Ammon's horn (tissue), 1 donor: ENCODE data around the gene SAMSN1.
"Not testable (repeated sequence)": the region's sequence is repeated elsewhere in the genome, so short reads cannot be mapped to it uniquely, and the experiment has no call there.

Experiments used
- DNase-seq: peaks from one replicate; pipeline ENCODE4 v3.0.0-alpha.2; 2016; ENCODE audit warnings: low spot score

The SAMSN1 gene

GRCh38 chr21:14527696-14528652 lies 18.1 kb downstream of the SAMSN1 start:
- no peak for DNase-seq

GRCh38 chr21:14526836-14527695 lies 19.0 kb downstream of the SAMSN1 start:
- peak; percentile 11 for DNase-seq

- no peak for DNase-seq
Observed at GRCh38 chr21:14526199-14526598, 19.9 kb downstream of the SAMSN1 start.

GRCh38 chr21:14523234-14523633 lies 22.9 kb downstream of the SAMSN1 start:
- DNase-seq: peak; percentile 41

- no peak for DNase-seq
Observed at GRCh38 chr21:14522736-14523135, 23.4 kb downstream of the SAMSN1 start.

GRCh38 chr21:14520535-14520934 lies 25.6 kb downstream of the SAMSN1 start:
- DNase-seq: peak; percentile 17

GRCh38 chr21:14519000-14519399 lies 27.1 kb downstream of the SAMSN1 start:
- DNase-seq: no peak

- DNase-seq: no peak
Observed at GRCh38 chr21:14513804-14514203, 32.3 kb downstream of the SAMSN1 start.

GRCh38 chr21:14506859-14507457 lies 39.2 kb downstream of the SAMSN1 start:
- not testable (repeated sequence) for DNase-seq

- DNase-seq: no peak
Observed at GRCh38 chr21:14500873-14501272, 45.2 kb downstream of the SAMSN1 start.

GRCh38 chr21:14499316-14499715 lies 46.8 kb downstream of the SAMSN1 start:
- no peak for DNase-seq

GRCh38 chr21:14497825-14498224 lies 48.3 kb downstream of the SAMSN1 start:
- DNase-seq: no peak

GRCh38 chr21:14495075-14495474 lies 51.0 kb downstream of the SAMSN1 start:
- no peak for DNase-seq

- DNase-seq: not testable (repeated sequence)
Observed at GRCh38 chr21:14494181-14494580, 51.9 kb downstream of the SAMSN1 start.

GRCh38 chr21:14493731-14494130 lies 52.4 kb downstream of the SAMSN1 start:
- DNase-seq: no peak

- no peak for DNase-seq
Observed at GRCh38 chr21:14492931-14493330, 53.2 kb downstream of the SAMSN1 start.

- no peak for DNase-seq
Observed at GRCh38 chr21:14491269-14491681, 54.8 kb downstream of the SAMSN1 start.

- DNase-seq: no peak
Observed at GRCh38 chr21:14488672-14489204, 57.4 kb downstream of the SAMSN1 start.

GRCh38 chr21:14487490-14488432 lies 58.4 kb downstream of the SAMSN1 start:
- no peak for DNase-seq

GRCh38 chr21:14486869-14487268 lies 59.2 kb downstream of the SAMSN1 start:
- DNase-seq: no peak
